ENCODE measurements around the gene IRF7.

Gene IRF7

DNA sequence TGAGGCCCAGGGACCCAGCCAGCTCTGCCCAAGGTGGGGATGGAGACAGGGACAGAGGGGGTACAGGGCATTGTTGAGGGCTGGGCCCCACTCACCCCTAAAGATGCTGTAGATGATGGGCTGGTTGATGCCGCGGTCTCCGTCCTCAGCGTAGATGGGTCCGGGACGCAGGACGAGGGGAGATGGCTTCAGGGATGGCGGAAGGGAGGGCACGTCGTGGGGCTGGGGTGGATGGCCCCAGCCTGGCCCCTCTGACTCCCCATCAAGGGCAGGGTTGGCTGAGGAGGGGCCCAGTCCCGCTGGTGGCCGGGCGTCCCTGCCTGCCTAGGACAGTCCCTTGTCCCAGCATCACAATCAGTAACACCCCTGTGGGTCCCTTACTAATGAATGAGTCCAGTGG lies 4.5 kb upstream of the IRF7 start:
- DNase-seq = no peak

DNA sequence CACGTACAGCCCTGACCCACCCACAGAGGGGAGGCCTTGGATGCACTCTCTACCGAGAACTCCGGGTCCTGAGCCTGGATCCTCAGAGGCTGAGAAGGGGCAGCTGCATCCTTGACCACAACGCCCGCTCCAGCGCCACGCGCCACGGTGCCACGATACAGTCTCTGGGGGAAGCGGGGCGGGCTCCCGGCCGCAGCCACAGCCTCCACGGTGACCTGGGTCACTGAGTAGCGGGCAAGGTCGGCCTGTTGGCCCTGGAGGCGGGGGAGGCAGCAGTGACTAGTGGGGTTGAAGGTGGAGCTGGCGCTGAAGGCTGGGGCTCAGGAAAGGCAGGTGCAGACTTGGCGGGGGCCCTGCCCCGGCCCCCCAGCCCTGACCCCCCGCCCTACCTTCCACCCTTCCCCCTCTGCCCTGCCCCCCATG lies 3.9 kb upstream of the IRF7 start:
- DNase-seq = no peak

- no peak for DNase-seq
Observed at GRCh38 chr11:618856-619627, 3.3 kb upstream of the IRF7 start.

DNA sequence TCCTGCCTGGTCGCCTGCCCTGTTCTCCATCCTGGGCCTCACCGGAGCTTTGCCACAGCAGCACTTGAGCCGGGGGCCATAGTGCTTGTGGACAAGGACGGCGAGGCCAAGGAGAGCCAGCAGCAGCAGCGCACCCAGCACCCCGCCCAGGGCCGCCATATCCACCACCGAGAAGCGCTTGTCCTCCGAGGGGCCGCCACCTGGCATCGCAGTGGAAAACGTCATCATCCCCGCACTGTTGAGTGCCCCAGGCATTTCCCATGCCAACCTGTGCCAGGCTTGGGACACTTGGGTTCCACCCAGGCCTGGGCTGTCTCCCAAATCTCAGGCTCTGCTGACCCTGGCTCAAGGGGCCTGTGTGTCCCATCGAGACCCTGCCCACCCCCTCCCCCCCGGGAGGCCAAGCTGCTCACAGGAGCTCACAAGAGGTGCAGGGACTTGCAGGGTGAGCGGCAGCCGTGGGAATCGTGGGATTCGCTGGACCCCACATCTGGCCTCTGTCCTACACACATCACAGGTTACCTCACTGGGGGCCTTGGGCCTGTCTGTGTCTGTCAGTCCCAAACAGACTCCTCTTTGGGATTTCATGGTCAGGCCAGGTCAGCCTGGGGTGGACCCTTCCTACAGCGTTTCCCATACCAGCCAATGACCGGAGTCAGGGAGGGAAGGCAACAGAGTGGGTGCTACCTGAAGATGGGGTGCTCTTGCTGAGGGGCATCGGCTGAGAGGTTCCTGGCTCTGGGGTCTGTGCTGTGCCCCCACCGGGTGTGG lies 2.3 kb upstream of the IRF7 start:
- DNase-seq = no peak

DNA sequence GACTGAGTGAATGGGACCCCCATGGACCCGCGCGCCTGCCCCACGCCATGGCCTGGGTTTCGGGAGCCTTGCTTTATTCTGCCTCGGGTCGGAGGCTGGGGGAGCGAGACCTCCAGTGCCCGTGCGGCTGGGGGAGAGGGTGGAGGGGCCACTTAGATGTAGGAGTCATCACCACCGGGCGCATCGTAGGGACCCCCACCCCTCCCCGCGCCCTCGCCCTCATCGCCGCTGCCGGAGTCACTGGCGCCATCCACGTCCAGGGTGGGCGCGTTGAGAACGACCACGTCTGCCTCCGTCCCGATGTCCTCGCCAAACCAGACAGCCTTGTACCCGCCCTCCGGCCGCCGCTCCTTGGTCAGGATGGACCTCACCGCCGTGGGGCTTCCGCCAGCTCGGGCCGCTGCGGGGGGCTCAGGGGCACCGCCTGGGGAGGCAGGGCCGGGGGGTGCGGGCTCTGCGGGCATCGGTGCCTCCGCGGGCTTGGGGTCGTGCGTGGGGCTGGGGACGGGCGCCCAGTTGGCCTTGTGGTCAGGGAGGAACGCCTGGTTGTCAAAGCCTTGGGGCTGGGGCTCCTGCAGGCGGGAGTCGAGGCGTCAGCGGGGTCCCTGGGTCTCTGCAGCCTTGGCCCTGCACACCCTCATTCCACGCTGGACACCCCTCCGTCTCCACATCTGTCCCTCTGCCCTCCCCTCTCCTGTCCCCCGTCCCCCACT lies 1.6 kb upstream of the IRF7 start:
- no peak for DNase-seq

- DNase-seq = no peak
Observed at GRCh38 chr11:616320-617198, 809 bp upstream of the IRF7 start.

- DNase-seq = no peak
Observed at GRCh38 chr11:614623-615503, 887 bp downstream of the IRF7 start.

DNA sequence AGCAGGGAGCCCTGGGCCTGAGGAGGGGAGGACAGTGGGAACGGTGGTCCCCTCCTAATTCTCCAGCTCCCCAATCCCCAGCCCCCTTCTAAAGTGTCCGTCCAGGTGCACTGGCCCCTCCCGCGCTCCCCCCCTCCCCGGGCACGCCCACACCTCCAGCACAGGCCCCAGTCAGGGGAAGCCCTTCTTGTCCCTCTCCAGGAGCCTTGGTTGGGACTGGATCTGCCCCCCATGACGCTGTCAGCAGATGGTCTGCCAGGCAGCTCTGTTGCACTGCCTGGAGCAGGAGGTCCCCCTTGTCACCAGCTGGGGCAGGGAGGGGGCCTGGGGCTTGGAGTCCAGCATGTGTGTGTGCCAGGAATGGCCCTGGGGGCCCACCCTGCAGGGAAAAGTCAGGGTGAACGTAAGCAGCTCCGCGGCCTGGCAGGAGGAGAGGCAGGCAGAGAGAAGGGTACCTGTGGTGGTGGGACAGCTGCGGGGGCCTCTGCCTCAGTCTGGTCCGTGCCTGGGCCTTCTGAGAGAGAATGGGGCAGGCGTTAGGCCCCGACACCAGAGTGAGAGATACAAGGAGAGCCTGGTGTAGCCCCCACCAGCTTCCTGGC lies 1.6 kb downstream of the IRF7 start:
- DNase-seq = no peak

GRCh38 chr11:613369-613968 lies 2.3 kb downstream of the IRF7 start:
- DNase-seq = peak; percentile 39

DNA sequence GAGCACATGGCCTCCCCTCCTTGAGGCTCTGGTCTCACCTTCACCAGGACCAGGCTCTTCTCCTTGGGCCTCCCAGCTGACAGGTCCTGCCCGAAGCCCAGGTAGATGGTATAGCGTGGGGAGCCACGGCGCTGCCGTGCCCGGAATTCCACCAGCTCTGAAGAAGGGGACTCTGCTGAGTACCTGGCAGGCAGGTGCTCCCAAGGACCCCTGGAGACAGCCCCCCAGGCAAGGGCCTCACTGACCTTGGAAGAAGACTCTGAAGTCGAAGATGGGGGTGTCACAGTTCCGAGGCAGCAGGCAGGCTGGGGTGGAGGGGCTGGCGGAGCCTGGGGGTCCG lies 2.8 kb downstream of the IRF7 start:
- DNase-seq = no peak

DNA sequence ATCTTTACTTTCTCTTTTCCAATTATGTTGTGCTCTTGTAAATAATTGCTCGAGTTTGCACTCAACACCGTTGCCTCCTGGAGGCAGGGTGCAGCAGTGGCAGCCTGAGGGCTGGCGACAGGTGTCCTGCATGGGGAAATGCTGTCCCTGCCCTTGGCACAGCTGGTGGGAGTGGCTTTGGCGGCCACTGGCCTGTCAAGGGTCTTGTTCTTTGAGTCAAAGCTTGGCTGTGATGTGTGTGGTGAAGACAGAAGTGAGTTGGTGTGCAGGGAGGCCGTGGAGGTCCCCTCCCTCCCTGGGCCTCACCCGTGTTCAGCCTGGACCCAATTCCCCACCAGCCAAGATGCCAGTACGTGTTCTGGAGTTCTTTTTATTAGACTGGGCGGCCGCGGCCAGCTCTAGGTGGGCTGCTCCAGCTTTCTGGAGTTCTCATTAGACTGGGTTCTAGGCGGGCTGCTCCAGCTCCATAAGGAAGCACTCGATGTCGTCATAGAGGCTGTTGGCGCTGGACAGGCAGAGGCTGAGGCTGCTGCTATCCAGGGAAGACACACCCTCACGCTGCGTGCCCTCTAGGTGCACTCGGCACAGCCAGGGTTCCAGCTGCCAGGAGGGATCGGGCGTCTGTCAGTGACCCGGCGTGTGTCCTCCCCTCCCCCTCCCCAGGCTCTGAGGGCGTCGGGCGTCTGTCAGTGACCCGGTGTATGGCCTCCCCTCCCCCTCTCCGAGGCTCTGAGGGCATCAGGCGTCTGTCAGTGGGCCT lies 3.4 kb downstream of the IRF7 start:
- no peak for DNase-seq

DNA sequence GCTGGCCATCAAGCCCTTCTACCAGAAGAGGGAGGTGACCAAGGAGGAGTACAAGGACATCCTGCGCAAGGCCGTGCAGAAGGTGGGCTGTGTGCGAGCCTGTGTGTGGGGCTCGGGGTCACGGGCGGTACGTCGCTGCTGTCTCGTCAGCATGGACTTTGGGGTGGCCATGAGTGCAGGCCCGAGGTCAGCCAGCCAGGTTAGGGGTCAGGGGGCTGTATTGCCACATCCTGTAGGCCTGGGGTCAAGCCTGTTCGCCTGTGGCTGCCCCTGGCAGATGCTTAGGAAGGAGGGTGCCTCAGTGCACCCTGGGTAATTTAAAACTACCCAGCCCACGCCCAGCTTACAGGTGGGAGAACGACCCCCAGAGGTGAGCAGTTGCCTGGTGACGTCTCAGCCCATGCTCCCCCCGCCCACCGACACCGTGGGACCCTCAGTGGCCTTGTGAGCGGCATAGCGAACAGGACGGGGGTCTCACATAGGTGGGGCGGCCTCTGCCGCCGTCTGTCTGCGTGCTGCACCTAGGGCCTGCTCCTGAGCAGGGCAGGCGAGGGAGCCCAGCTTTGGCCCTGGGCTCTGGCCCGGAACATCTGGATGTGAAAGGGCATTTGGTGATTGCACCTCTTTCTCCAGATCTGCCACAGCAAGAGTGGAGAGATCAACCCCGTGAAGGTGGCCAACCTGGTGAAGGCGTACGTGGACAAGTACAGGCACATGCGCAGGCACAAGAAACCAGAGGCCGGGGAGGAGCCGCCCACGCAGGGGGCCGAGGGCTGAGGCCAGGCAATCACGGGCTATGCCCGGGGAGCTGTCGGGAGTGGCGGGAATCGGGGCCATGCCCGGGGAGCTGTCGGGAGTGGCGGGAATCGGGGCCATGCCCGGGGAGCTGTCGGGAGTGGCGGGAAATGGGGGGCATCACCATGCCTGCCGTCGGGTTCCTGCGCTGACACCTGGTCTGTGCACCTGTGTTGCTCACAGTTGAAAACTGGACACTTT lies 4.5 kb downstream of the IRF7 start:
- no peak for DNase-seq

- no peak for DNase-seq
Observed at GRCh38 chr11:610146-610801, 5.5 kb downstream of the IRF7 start.

- no peak for DNase-seq
Observed at GRCh38 chr11:609341-609811, 6.4 kb downstream of the IRF7 start.

GRCh38 chr11:608791-609251 lies 6.9 kb downstream of the IRF7 start:
- no peak for DNase-seq

GRCh38 chr11:607971-608659 lies 7.6 kb downstream of the IRF7 start:
- no peak for DNase-seq

DNA sequence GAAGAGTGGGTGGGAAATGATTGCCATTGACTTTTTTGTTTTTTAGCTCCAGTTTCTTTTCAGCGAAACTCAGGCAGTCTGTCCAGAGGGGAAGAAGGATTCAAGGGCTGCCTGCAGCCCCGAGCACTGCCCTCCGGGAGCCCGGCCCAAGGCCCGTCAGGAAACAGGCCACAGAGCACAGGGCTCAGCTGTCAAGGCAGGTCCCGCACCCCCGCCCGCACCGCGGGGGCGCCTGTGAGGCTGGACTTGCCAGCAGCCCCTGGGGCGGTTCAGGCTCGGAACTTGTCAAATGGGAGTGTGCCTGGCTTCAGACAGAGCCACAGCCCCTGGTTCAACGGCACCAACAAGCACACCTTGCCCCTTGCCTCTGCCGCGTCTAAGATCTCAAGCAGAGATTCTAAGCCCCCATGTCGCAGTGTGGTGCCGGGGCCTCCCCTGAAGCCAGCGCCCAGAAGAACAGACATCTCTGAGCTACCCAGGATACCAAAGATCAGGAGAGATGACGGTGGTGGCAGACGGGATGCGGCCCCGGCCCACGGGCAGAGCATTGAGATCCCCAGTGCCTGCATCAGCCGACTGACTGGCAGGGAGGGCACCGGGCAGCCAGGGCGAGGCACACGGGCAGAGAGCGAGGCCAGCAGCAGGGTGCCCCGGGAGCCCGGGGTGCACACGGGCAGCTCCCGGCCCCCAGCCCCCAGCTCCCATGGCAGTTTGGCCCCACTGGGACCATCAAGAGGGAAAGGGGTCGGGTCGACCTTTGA lies 8.6 kb downstream of the IRF7 start:
- no peak for DNase-seq
